DND-41 (cell line): ENCODE measurements around the gene ZNF592.

Experiments
- ATAC-seq: fragments of 200-7000 bp; cut with Tn5 transposase; 3 replicates; pipeline ENCODE4 v1.9.1; 2021; ENCODE audit warnings: low read depth; ENCODE audit not compliant: insufficient read depth
- DNase-seq: peaks from one replicate; pipeline ENCODE4 v3.0.0-alpha.2; 2020
- H2AFZ ChIP-seq: 2 replicates; pipeline ENCODE4 v1.6.0; 2012; ENCODE audit warnings: low read depth, low read length
- H3K27ac ChIP-seq: 2 replicates; pipeline ENCODE4 v1.5.1; 2012; ENCODE audit warnings: low read length, inconsistent platforms
- H3K27me3 ChIP-seq: fragments of 200-600 bp; sonication (generic); 2 replicates; pipeline ENCODE4 v1.6.0; 2012; ENCODE audit warnings: low read length, mild to moderate bottlenecking, inconsistent platforms; ENCODE audit not compliant: insufficient read depth, poor library complexity
- H3K36me3 ChIP-seq: 2 replicates; pipeline ENCODE4 v1.5.1; 2012; ENCODE audit warnings: low read length, inconsistent platforms; ENCODE audit not compliant: insufficient read depth
- H3K4me1 ChIP-seq: 2 replicates; pipeline ENCODE4 v1.5.1; 2012; ENCODE audit warnings: mild to moderate bottlenecking, low read length; ENCODE audit not compliant: insufficient read depth
- H3K4me2 ChIP-seq: 2 replicates; pipeline ENCODE4 v1.6.0; 2012; ENCODE audit warnings: mild to moderate bottlenecking, moderate library complexity, low read length, inconsistent platforms; ENCODE audit not compliant: insufficient read depth
- H3K4me3 ChIP-seq, 2 experiments: fragments of 200-600 bp in 1 of 2; shearing (Covaris generic) in 1 of 2; 2 replicates each; pipeline ENCODE4 v1.5.1; 2012 to 2016; ENCODE audit warnings: inconsistent platforms in 2 of 2, low read length in 2 of 2, mild to moderate bottlenecking in 2 of 2, low read depth in 1 of 2, moderate library complexity in 1 of 2
- H3K79me2 ChIP-seq: 2 replicates; pipeline ENCODE4 v1.6.0; 2012; ENCODE audit warnings: low read length, inconsistent platforms; ENCODE audit not compliant: insufficient read depth
- H3K9ac ChIP-seq: 2 replicates; pipeline ENCODE4 v1.6.0; 2012; ENCODE audit warnings: low read depth, mild to moderate bottlenecking, inconsistent platforms, low read length, moderate library complexity
- H3K9me3 ChIP-seq: 2 replicates; pipeline ENCODE4 v1.5.1; 2012; ENCODE audit warnings: low read length, moderate library complexity, mild to moderate bottlenecking, inconsistent platforms; ENCODE audit not compliant: insufficient read depth, severe bottlenecking
- H4K20me1 ChIP-seq: 2 replicates; pipeline ENCODE4 v1.6.0; 2012; ENCODE audit warnings: low read length; ENCODE audit not compliant: insufficient read depth
- EZH2 ChIP-seq: IDR thresholded peaks from 3 replicates; pipeline ENCODE4 v1.6.1; 2012; ENCODE audit warnings: borderline replicate concordance, low read depth, mild to moderate bottlenecking, moderate library complexity, low read length, inconsistent platforms; ENCODE audit not compliant: severe bottlenecking
- TF ChIP-seq, protein P1 (sequence below): IDR thresholded peaks from 2 replicates; pipeline ENCODE4 v1.5.1; 2012; ENCODE audit warnings: borderline replicate concordance, low read length, moderate library complexity, mild to moderate bottlenecking; ENCODE audit not compliant: poor library complexity, severe bottlenecking; ENCODE audit errors: extremely low read depth

Gene ZNF592

DNA sequence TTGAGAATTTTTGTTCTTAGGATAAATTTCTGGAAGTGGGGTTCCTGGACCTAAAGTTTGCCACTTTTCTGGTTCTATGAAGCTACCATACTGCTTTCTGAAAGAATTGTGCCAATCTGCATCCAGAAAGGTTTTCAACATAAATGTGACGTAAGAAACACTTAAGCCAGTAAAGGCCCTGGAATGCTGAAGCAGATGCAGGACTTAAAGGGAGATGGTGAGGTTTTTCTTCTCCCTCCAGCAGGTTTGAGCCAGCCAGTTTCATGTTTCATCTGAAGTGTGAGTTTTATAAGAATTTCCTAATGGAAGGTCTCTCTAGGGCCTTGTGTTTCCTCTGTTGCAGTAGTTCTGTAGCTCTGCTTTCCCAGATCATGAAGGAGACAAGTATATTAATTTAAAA, 33.1 kb downstream of the ZNF592 start:
- H3K9ac ChIP-seq = no peak overlapping the region
- H3K36me3 ChIP-seq = peaks cover 61% of the 10 kb centered on the region
- H3K9me3 ChIP-seq = no peaks in the 10 kb centered on the region
- peaks cover 56% of the 10 kb centered on the region for H3K79me2 ChIP-seq
- no peak overlapping the region for H2AFZ ChIP-seq
- DNase-seq = no peak
- H3K4me2 ChIP-seq = no peak overlapping the region
- no peak for ATAC-seq
- no peaks in the 10 kb centered on the region for H3K27me3 ChIP-seq
- no peak overlapping the region for H3K27ac ChIP-seq
- no peaks in the 10 kb centered on the region for H3K4me1 ChIP-seq
- peaks cover 25% of the 10 kb centered on the region for H4K20me1 ChIP-seq
- no peak overlapping the region for H3K4me3 ChIP-seq
- no peak for TF ChIP-seq EZH2
- TF ChIP-seq, protein P1, sequence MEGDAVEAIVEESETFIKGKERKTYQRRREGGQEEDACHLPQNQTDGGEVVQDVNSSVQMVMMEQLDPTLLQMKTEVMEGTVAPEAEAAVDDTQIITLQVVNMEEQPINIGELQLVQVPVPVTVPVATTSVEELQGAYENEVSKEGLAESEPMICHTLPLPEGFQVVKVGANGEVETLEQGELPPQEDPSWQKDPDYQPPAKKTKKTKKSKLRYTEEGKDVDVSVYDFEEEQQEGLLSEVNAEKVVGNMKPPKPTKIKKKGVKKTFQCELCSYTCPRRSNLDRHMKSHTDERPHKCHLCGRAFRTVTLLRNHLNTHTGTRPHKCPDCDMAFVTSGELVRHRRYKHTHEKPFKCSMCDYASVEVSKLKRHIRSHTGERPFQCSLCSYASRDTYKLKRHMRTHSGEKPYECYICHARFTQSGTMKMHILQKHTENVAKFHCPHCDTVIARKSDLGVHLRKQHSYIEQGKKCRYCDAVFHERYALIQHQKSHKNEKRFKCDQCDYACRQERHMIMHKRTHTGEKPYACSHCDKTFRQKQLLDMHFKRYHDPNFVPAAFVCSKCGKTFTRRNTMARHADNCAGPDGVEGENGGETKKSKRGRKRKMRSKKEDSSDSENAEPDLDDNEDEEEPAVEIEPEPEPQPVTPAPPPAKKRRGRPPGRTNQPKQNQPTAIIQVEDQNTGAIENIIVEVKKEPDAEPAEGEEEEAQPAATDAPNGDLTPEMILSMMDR = no peak

DNA sequence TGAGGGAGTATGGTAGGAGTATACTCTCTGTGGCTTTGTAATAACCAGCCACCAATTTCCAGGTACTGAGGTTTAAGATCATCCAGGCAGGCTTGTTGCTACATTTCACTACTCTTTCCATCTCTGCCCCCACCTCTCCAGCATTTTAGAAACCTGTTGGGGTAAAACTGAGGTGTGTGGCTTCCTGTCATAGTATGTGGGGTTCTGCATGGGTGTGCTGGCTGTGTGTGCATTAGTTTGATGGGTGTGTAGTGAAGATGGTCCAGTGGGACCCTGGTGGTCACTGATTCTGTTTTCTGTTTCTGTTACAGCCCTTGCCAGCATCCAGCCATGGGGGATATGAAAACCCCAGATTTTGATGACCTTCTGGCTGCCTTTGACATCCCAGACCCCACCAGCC, 34.0 kb downstream of the ZNF592 start:
- Histone ChIP-seq H2AFZ (no peak overlapping the region), H4K20me1 (peaks cover 25% of the 10 kb centered on the region), H3K36me3 (peaks cover 65% of the 10 kb centered on the region), H3K4me2 (no peak overlapping the region), H3K4me1 (no peaks in the 10 kb centered on the region), H3K27me3 (no peaks in the 10 kb centered on the region), H3K27ac (no peak overlapping the region), H3K79me2 (peaks cover 57% of the 10 kb centered on the region), H3K9ac (no peak overlapping the region), H3K9me3 (no peaks in the 10 kb centered on the region), H3K4me3 (no peak overlapping the region)
- DNase-seq (no peak), ATAC-seq (no peak)
- TF ChIP-seq EZH2 = no peak
- TF ChIP-seq, protein P1 = no peak

DNA sequence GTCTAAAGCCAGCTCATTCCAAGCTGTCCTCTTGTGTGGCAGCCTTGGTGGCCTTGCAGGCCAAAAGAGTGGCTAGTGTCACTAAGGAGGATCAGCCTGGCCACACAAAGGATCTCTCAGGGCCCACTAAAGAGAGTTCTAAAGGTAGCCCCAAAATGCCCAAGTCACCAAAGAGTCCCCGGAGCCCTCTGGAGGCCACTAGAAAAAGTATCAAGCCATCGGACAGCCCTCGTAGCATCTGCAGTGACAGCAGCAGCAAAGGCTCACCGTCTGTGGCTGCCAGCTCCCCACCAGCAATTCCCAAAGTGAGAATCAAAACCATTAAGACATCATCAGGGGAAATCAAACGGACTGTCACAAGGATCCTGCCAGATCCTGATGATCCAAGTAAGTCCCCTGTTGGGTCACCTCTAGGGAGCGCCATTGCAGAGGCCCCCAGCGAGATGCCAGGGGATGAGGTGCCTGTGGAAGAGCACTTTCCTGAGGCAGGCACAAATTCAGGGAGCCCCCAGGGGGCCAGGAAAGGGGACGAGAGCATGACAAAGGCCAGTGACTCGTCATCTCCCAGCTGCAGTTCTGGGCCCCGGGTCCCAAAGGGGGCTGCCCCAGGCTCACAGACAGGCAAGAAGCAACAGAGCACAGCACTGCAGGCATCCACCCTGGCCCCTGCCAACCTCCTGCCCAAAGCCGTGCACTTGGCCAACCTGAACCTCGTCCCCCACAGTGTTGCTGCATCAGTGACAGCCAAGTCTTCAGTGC, 35.3 kb downstream of the ZNF592 start:
- DNase-seq = no peak
- TF ChIP-seq, protein P1 = peak; percentile 22
- no peak for TF ChIP-seq EZH2
- no peaks in the 10 kb centered on the region for H3K4me1 ChIP-seq
- peaks cover 25% of the 10 kb centered on the region for H4K20me1 ChIP-seq
- peaks cover 57% of the 10 kb centered on the region for H3K79me2 ChIP-seq
- no peak overlapping the region for H3K27ac ChIP-seq
- H3K9ac ChIP-seq = no peak overlapping the region
- no peak for ATAC-seq
- H3K4me2 ChIP-seq = no peak overlapping the region
- no peak overlapping the region for H2AFZ ChIP-seq
- no peaks in the 10 kb centered on the region for H3K27me3 ChIP-seq
- H3K4me3 ChIP-seq = no peak overlapping the region
- H3K36me3 ChIP-seq = peaks cover 67% of the 10 kb centered on the region
- H3K9me3 ChIP-seq = no peaks in the 10 kb centered on the region
